ENCODE data around the gene SOCS6.

Gene SOCS6

DNA sequence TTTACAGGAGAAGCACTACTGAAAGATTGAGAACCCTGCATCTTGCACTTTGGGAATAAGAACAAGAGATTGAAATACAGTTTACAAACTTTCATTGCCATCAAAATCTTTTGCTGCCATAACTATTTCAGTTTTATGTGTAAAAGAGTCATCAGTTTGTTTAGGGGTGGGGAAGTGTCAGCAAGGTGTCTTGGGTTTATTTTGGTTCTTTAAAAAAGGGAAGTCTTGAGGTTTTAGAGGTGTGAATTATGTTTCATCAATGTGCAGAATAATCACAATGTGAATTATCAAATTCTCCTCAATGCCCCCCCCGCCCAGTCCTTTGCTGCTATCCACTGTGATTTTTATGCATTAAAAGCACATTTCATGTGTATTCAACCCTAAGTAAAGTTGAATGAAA, 37.4 kb downstream of the SOCS6 start:
- no peaks in the 10 kb centered on the region for H4K20me1 ChIP-seq (ENCODE audit: insufficient read depth, low read length)
- H3K4me1 ChIP-seq (ENCODE audit: low read length): peaks cover 4% of the 10 kb centered on the region; the same call in 1 of the 2 replicates
- no peak overlapping the region for H2AFZ ChIP-seq (ENCODE audit: low read length)
- H3K9me3 ChIP-seq (replicated peaks; ENCODE audit: insufficient read depth, low read length): no peaks in the 10 kb centered on the region
- H3K9ac ChIP-seq (ENCODE audit: low read length): no peak overlapping the region
- H3K27ac ChIP-seq (ENCODE audit: low read length): no peak overlapping the region
- H3K27me3 ChIP-seq (replicated peaks; ENCODE audit: insufficient read depth, low read length): no peaks in the 10 kb centered on the region
- TF ChIP-seq, protein P1, sequence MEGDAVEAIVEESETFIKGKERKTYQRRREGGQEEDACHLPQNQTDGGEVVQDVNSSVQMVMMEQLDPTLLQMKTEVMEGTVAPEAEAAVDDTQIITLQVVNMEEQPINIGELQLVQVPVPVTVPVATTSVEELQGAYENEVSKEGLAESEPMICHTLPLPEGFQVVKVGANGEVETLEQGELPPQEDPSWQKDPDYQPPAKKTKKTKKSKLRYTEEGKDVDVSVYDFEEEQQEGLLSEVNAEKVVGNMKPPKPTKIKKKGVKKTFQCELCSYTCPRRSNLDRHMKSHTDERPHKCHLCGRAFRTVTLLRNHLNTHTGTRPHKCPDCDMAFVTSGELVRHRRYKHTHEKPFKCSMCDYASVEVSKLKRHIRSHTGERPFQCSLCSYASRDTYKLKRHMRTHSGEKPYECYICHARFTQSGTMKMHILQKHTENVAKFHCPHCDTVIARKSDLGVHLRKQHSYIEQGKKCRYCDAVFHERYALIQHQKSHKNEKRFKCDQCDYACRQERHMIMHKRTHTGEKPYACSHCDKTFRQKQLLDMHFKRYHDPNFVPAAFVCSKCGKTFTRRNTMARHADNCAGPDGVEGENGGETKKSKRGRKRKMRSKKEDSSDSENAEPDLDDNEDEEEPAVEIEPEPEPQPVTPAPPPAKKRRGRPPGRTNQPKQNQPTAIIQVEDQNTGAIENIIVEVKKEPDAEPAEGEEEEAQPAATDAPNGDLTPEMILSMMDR (IDR thresholded peaks at IDR 0.05; ENCODE audit: low read length): no peak
- no peak overlapping the region for H3K4me3 ChIP-seq (ENCODE audit: low read length)
- no peaks in the 10 kb centered on the region for H3K36me3 ChIP-seq (replicated peaks; ENCODE audit: insufficient read depth, low read length)
- no peaks in the 10 kb centered on the region for H3K9me2 ChIP-seq (replicated peaks; ENCODE audit: insufficient read depth, low read length)
- no peaks in the 10 kb centered on the region for H3F3A ChIP-seq (ENCODE audit: insufficient read depth, low read length)
- H3K79me2 ChIP-seq (ENCODE audit: low read length): peaks cover 21% of the 10 kb centered on the region
- H3K4me2 ChIP-seq (ENCODE audit: low read depth, low read length): no peak overlapping the region
- DNase-seq: no peak

DNA sequence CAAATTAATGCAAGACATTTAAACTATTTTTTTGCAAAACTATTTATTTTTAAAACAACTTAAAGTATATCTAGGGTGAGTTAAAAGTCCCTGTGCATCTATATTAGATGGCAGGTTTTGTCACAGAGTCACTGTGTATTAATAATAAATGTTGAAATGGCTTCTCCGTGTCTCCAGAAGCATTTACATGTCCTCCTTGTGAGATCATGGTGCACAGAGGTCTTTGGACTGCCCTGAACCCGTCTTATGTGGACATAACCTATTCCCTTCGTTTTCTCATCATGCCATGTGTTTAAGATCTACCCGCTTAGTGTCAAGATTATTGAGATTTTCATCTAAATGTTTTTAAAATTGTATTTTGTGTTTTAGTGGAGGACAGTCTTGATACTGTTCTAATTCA, 39.3 kb downstream of the SOCS6 start:
- H3K4me2 ChIP-seq (ENCODE audit: low read depth, low read length): no peak overlapping the region
- no peak for DNase-seq
- no peak overlapping the region for H3K4me3 ChIP-seq (ENCODE audit: low read length)
- H3K79me2 ChIP-seq (ENCODE audit: low read length): peaks cover 7% of the 10 kb centered on the region
- H4K20me1 ChIP-seq (ENCODE audit: insufficient read depth, low read length): no peaks in the 10 kb centered on the region
- H3K9me3 ChIP-seq (replicated peaks; ENCODE audit: insufficient read depth, low read length): no peaks in the 10 kb centered on the region
- H3K9me2 ChIP-seq (replicated peaks; ENCODE audit: insufficient read depth, low read length): no peaks in the 10 kb centered on the region
- no peaks in the 10 kb centered on the region for H3K27me3 ChIP-seq (replicated peaks; ENCODE audit: insufficient read depth, low read length)
- peaks cover 4% of the 10 kb centered on the region; the same call in 1 of the 2 replicates for H3K4me1 ChIP-seq (ENCODE audit: low read length)
- no peaks in the 10 kb centered on the region for H3F3A ChIP-seq (ENCODE audit: insufficient read depth, low read length)
- H3K36me3 ChIP-seq (replicated peaks; ENCODE audit: insufficient read depth, low read length): no peaks in the 10 kb centered on the region
- H3K9ac ChIP-seq (ENCODE audit: low read length): no peak overlapping the region
- no peak for TF ChIP-seq EZH2 (optimal IDR thresholded peaks at IDR 0.05; ENCODE audit: low read depth, low read length)
- no peak for TF ChIP-seq EZH2phosphoT487 (IDR thresholded peaks at IDR 0.05; ENCODE audit: low read length)
- TF ChIP-seq, protein P1 (IDR thresholded peaks at IDR 0.05; ENCODE audit: low read length): no peak
- no peak overlapping the region for H3K27ac ChIP-seq (ENCODE audit: low read length)
- no peak overlapping the region for H2AFZ ChIP-seq (ENCODE audit: low read length)

DNA sequence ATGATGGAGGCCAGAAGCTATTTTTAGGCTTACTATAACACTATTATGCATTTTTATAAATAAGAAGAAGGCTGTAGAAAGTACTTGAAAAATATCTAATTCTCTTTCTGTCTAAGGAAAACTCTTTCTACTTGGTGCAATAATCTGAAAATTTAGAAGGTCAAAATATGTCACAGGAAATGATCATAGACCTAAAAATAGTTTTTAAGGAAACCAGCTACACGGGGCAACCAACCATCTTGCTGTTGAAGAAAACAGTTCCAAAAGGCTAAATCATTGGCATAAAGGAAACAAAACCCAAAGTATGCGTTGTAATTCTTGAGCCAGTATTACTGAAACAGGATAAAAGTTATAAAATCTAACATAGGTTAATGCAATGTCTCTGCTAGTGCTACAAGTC, 40.2 kb downstream of the SOCS6 start:
- peak; percentile 10 for DNase-seq
- Histone ChIP-seq H3F3A (ENCODE audit: insufficient read depth, low read length) (no peaks in the 10 kb centered on the region), H2AFZ (ENCODE audit: low read length) (no peak overlapping the region), H3K79me2 (ENCODE audit: low read length) (no peaks in the 10 kb centered on the region), H3K9ac (ENCODE audit: low read length) (no peak overlapping the region), H3K9me3 (replicated peaks; ENCODE audit: insufficient read depth, low read length) (no peaks in the 10 kb centered on the region), H3K27ac (ENCODE audit: low read length) (no peak overlapping the region), H3K36me3 (replicated peaks; ENCODE audit: insufficient read depth, low read length) (no peaks in the 10 kb centered on the region), H3K9me2 (replicated peaks; ENCODE audit: insufficient read depth, low read length) (no peaks in the 10 kb centered on the region), H3K27me3 (replicated peaks; ENCODE audit: insufficient read depth, low read length) (no peaks in the 10 kb centered on the region), H3K4me1 (ENCODE audit: low read length) (peaks cover 4% of the 10 kb centered on the region; the same call in 1 of the 2 replicates), H4K20me1 (ENCODE audit: insufficient read depth, low read length) (no peaks in the 10 kb centered on the region), H3K4me3 (ENCODE audit: low read length) (no peak overlapping the region), H3K4me2 (ENCODE audit: low read depth, low read length) (no peak overlapping the region)
- no peak for TF ChIP-seq EZH2 (optimal IDR thresholded peaks at IDR 0.05; ENCODE audit: low read depth, low read length)
- no peak for TF ChIP-seq EZH2phosphoT487 (IDR thresholded peaks at IDR 0.05; ENCODE audit: low read length)
- TF ChIP-seq, protein P1 (IDR thresholded peaks at IDR 0.05; ENCODE audit: low read length): no peak
